ENCODE measurements around the gene ZNRD2. TPM values are rescaled to one million over a fixed set of nuclear protein-coding genes. Genes with fewer than 3 reads are reported as not detected.

ZNRD2 gene
- polyA plus RNA-seq, 3 donors = 35.0 to 59.2 (median 54.7) TPM

GRCh38 chr11:65530157-65530496 is 40.1 kb upstream of the ZNRD2 start:
- no peak for DNase-seq (ENCODE audit: extremely low read depth in 1 of 11, low read depth in 9 of 11, low spot score in 4 of 11)

- no peak for DNase-seq (ENCODE audit: extremely low read depth in 1 of 11, low read depth in 9 of 11, low spot score in 4 of 11)
These were observed 37.8 kb upstream of the ZNRD2 start for GRCh38 chr11:65532388-65533064.

- DNase-seq (ENCODE audit: extremely low read depth in 1 of 11, low read depth in 9 of 11, low spot score in 4 of 11) = no peak
These were observed 35.2 kb upstream of the ZNRD2 start for GRCh38 chr11:65535102-65535501.

GRCh38 chr11:65536412-65537295 is 33.6 kb upstream of the ZNRD2 start:
- no peak for DNase-seq (ENCODE audit: extremely low read depth in 1 of 11, low read depth in 9 of 11, low spot score in 4 of 11)

GRCh38 chr11:65537296-65537597 is 33.0 kb upstream of the ZNRD2 start:
- DNase-seq (ENCODE audit: extremely low read depth in 1 of 11, low read depth in 9 of 11, low spot score in 4 of 11) = no peak

GRCh38 chr11:65537620-65538231 is 32.6 kb upstream of the ZNRD2 start:
- no peak for DNase-seq (ENCODE audit: extremely low read depth in 1 of 11, low read depth in 9 of 11, low spot score in 4 of 11)

- no peak for DNase-seq (ENCODE audit: extremely low read depth in 1 of 11, low read depth in 9 of 11, low spot score in 4 of 11)
These were observed 31.9 kb upstream of the ZNRD2 start for GRCh38 chr11:65538232-65538914.

GRCh38 chr11:65538915-65539743 is 31.1 kb upstream of the ZNRD2 start:
- no peak for DNase-seq (ENCODE audit: extremely low read depth in 1 of 11, low read depth in 9 of 11, low spot score in 4 of 11)

GRCh38 chr11:65539744-65540289 is 30.5 kb upstream of the ZNRD2 start:
- DNase-seq (ENCODE audit: extremely low read depth in 1 of 11, low read depth in 9 of 11, low spot score in 4 of 11) = no peak

- DNase-seq (ENCODE audit: extremely low read depth in 1 of 11, low read depth in 9 of 11, low spot score in 4 of 11) = peak in 7 of 11 donors; percentile 65 to 80 (median 73)
These were observed 29.8 kb upstream of the ZNRD2 start for GRCh38 chr11:65540290-65541092.

GRCh38 chr11:65541093-65541982 is 28.9 kb upstream of the ZNRD2 start:
- DNase-seq (ENCODE audit: extremely low read depth in 1 of 11, low read depth in 9 of 11, low spot score in 4 of 11) = no peak

- no peak for DNase-seq (ENCODE audit: extremely low read depth in 1 of 11, low read depth in 9 of 11, low spot score in 4 of 11)
These were observed 27.4 kb upstream of the ZNRD2 start for GRCh38 chr11:65542738-65543390.

- no peak for DNase-seq (ENCODE audit: extremely low read depth in 1 of 11, low read depth in 9 of 11, low spot score in 4 of 11)
These were observed 24.4 kb upstream of the ZNRD2 start for GRCh38 chr11:65545853-65546216.

GRCh38 chr11:65546217-65546958 is 23.9 kb upstream of the ZNRD2 start:
- DNase-seq (ENCODE audit: extremely low read depth in 1 of 11, low read depth in 9 of 11, low spot score in 4 of 11) = peak in 1 of 11 donors; percentile 46

GRCh38 chr11:65547446-65548125 is 22.7 kb upstream of the ZNRD2 start:
- DNase-seq (ENCODE audit: extremely low read depth in 1 of 11, low read depth in 9 of 11, low spot score in 4 of 11) = no peak
